OCI-LY3 (cell line): ENCODE measurements around the gene ERMN.

Source experiments
- CTCF ChIP-seq: fragments of 200-600, 300-600 bp; sonication (generic); IDR thresholded peaks from 2 replicates; pipeline ENCODE4 v1.5.1; 2014; ENCODE audit warnings: antibody characterized with exemption, low read length, low read depth
- EZH2phosphoT487 ChIP-seq: fragments of 200-600 bp; shearing (Covaris generic); IDR thresholded peaks from 2 replicates; pipeline ENCODE4 v1.6.1; 2018; ENCODE audit warnings: antibody characterized with exemption, mixed run types, low read depth

DNA sequence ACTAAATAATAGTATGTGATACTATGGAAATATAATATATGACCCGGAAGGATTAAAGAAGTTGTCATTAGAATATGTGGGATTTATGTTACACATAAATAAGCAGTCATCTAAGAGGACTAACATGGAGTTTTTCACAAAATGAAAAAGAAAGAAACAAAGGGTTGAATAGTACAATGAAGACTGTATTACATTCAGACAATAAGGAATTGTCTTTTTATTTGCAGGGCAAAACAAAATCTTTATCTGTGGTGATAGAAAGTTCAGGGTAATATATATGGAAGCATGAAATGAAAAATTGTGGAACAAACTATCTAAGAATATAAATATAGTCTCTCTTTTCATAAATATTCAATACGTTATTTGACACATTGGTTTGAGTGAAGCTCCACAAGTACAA is 5.8 kb downstream of the ERMN start:
- no peak for TF ChIP-seq CTCF
- no peak for TF ChIP-seq EZH2phosphoT487
